Measurements from ENCODE around the gene ST6GALNAC3. TPM values are rescaled to one million over a fixed set of nuclear protein-coding genes. Genes with fewer than 3 reads are reported as not detected.

ST6GALNAC3 gene
- polyA plus RNA-seq, 1 donor: 3.7 TPM

GRCh38 chr1:76352741-76353435 is 278.3 kb downstream of the ST6GALNAC3 start:
- no peak for DNase-seq

GRCh38 chr1:76354236-76354635 is 279.7 kb downstream of the ST6GALNAC3 start:
- no peak for DNase-seq

GRCh38 chr1:76366726-76367125 is 292.2 kb downstream of the ST6GALNAC3 start:
- no peak for DNase-seq

- no peak for DNase-seq
Measured at GRCh38 chr1:76371941-76372340, 297.4 kb downstream of the ST6GALNAC3 start.

- no peak for DNase-seq
Measured at GRCh38 chr1:76374086-76374485, 299.5 kb downstream of the ST6GALNAC3 start.

GRCh38 chr1:76377247-76377646 is 302.7 kb downstream of the ST6GALNAC3 start:
- no peak for DNase-seq

GRCh38 chr1:76379506-76379905 is 305.0 kb downstream of the ST6GALNAC3 start:
- no peak for DNase-seq

GRCh38 chr1:76381450-76382097 is 307.0 kb downstream of the ST6GALNAC3 start:
- DNase-seq: peak; percentile 33

- no peak for DNase-seq
Measured at GRCh38 chr1:76388261-76388660, 313.7 kb downstream of the ST6GALNAC3 start.

- no peak for DNase-seq
Measured at GRCh38 chr1:76390456-76390855, 315.9 kb downstream of the ST6GALNAC3 start.

- no peak for DNase-seq
Measured at GRCh38 chr1:76395059-76395458, 320.5 kb downstream of the ST6GALNAC3 start.

- no peak for DNase-seq
Measured at GRCh38 chr1:76402128-76402527, 327.6 kb downstream of the ST6GALNAC3 start.

- DNase-seq: no peak
Measured at GRCh38 chr1:76408303-76408702, 333.8 kb downstream of the ST6GALNAC3 start.

- no peak for DNase-seq
Measured at GRCh38 chr1:76410499-76410898, 336.0 kb downstream of the ST6GALNAC3 start.

GRCh38 chr1:76418531-76418930 is 344.0 kb downstream of the ST6GALNAC3 start:
- peak; percentile 45 for DNase-seq

- DNase-seq: no peak
Measured at GRCh38 chr1:76419603-76420002, 345.1 kb downstream of the ST6GALNAC3 start.

- DNase-seq: peak; percentile 19
Measured at GRCh38 chr1:76425201-76426145, 350.9 kb downstream of the ST6GALNAC3 start.

GRCh38 chr1:76426606-76427005 is 352.1 kb downstream of the ST6GALNAC3 start:
- DNase-seq: no peak

GRCh38 chr1:76428028-76428427 is 353.5 kb downstream of the ST6GALNAC3 start:
- DNase-seq: no peak

- DNase-seq: no peak
Measured at GRCh38 chr1:76430531-76430930, 356.0 kb downstream of the ST6GALNAC3 start.

- no peak for DNase-seq
Measured at GRCh38 chr1:76433526-76433925, 359.0 kb downstream of the ST6GALNAC3 start.

GRCh38 chr1:76443217-76443616 is 368.7 kb downstream of the ST6GALNAC3 start:
- no peak for DNase-seq

- no peak for DNase-seq
Measured at GRCh38 chr1:76444773-76445172, 370.2 kb downstream of the ST6GALNAC3 start.
